ENCODE measurements around the gene SUN5. TPM values are rescaled to one million over a fixed set of nuclear protein-coding genes. Genes with fewer than 3 reads are reported as not detected.

Gene SUN5
- total RNA-seq, 2 donors from 2014 or later: not detected

GRCh38 chr20:33016581-33017109 is 12.4 kb upstream of the SUN5 start:
- no peak for DNase-seq
- intact Hi-C loops (cut with DNase I, micrococcal nuclease): no loop called here

GRCh38 chr20:33015700-33016580 is 11.7 kb upstream of the SUN5 start:
- ATAC-seq (no peak), DNase-seq (no peak)

More at GRCh38 chr20:33016581-33017109, 12.4 kb upstream of the SUN5 start:
- ATAC-seq: no peak

GRCh38 chr20:33015114-33015484 is 10.9 kb upstream of the SUN5 start:
- DNase-seq (no peak), ATAC-seq (no peak)
- intact Hi-C loops (cut with DNase I, micrococcal nuclease): no loop called here

More at GRCh38 chr20:33015700-33016580, 11.7 kb upstream of the SUN5 start:
- intact Hi-C loops (cut with DNase I, micrococcal nuclease): no loop called here

- DNase-seq (no peak), ATAC-seq (no peak)
- intact Hi-C loops (cut with DNase I, micrococcal nuclease): no loop called here
Observed at GRCh38 chr20:33014336-33015113, 10.3 kb upstream of the SUN5 start.

- no peak for ATAC-seq
- no peak for DNase-seq
- intact Hi-C loops (cut with DNase I, micrococcal nuclease): no loop called here
Observed at GRCh38 chr20:33013701-33014326, 9.6 kb upstream of the SUN5 start.

GRCh38 chr20:33012327-33013189 is 8.3 kb upstream of the SUN5 start:
- no peak for ATAC-seq
- DNase-seq: no peak
- intact Hi-C loops (cut with DNase I, micrococcal nuclease): no loop called here

GRCh38 chr20:33010674-33011449 is 6.6 kb upstream of the SUN5 start:
- DNase-seq (no peak), ATAC-seq (no peak)
- intact Hi-C loops (cut with DNase I, micrococcal nuclease): no loop called here

- intact Hi-C loops (cut with DNase I, micrococcal nuclease): no loop called here
- DNase-seq: no peak
- no peak for ATAC-seq
Observed at GRCh38 chr20:33010133-33010504, 5.9 kb upstream of the SUN5 start.

GRCh38 chr20:33009214-33010132 is 5.2 kb upstream of the SUN5 start:
- intact Hi-C loops (cut with DNase I, micrococcal nuclease): no loop called here
- DNase-seq (no peak), ATAC-seq (no peak)

GRCh38 chr20:33008336-33009213 is 4.3 kb upstream of the SUN5 start:
- ATAC-seq (no peak), DNase-seq (no peak)
- intact Hi-C loops (cut with DNase I, micrococcal nuclease): no loop called here

GRCh38 chr20:33007376-33008335 is 3.4 kb upstream of the SUN5 start, which contains the start of gene BPIFB2:
BPIFB2 (plus strand) TSS chr20:33007704; CDS start chr20:33008575, 871 bp downstream.
- DNase-seq (no peak), ATAC-seq (no peak)
- intact Hi-C loops (cut with DNase I, micrococcal nuclease): no loop called here

GRCh38 chr20:33006776-33007375 is 2.6 kb upstream of the SUN5 start:
- ATAC-seq: no peak
- no peak for DNase-seq
- intact Hi-C loops (cut with DNase I, micrococcal nuclease): no loop called here

- ATAC-seq (no peak), DNase-seq (no peak)
- intact Hi-C loops (cut with DNase I, micrococcal nuclease): no loop called here
Observed at GRCh38 chr20:33005908-33006775, 1.9 kb upstream of the SUN5 start.
